ENCODE measurements around the gene KIAA1217.

Gene KIAA1217

DNA sequence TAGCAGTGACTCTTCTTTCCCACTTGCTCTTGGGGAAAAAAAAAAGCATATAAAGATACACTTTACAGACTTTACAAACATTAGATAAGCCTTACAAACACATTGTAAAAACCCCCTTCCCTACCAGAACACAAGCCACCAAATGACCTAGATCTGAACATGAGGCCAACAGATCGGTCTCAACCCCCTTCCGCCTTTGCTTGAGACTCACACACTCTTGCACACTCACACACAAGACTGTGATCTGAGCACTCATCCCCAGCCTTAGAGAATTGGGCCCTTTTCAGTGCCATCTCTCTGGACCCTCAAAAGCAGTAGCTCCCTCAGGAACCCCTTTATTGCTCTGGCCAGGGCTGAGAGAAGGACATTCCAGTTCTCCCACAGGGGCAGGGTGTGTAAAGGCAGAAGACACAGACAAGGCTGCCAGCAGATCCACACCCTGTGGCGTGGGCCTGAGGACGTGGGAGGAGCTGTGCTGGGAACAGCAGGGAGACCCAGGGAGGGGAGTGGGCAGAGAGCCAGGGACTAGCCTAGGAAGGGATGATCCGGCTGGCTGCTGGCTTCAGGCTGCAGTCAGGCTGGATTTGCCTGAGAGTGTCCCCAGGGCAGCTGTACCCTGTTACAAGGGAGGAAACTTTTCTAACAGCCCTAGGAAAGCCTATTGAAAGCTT is 206.7 kb downstream of the KIAA1217 start:
- TF ChIP-seq, protein P1, sequence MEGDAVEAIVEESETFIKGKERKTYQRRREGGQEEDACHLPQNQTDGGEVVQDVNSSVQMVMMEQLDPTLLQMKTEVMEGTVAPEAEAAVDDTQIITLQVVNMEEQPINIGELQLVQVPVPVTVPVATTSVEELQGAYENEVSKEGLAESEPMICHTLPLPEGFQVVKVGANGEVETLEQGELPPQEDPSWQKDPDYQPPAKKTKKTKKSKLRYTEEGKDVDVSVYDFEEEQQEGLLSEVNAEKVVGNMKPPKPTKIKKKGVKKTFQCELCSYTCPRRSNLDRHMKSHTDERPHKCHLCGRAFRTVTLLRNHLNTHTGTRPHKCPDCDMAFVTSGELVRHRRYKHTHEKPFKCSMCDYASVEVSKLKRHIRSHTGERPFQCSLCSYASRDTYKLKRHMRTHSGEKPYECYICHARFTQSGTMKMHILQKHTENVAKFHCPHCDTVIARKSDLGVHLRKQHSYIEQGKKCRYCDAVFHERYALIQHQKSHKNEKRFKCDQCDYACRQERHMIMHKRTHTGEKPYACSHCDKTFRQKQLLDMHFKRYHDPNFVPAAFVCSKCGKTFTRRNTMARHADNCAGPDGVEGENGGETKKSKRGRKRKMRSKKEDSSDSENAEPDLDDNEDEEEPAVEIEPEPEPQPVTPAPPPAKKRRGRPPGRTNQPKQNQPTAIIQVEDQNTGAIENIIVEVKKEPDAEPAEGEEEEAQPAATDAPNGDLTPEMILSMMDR (conservative IDR thresholded peaks at IDR 0.05; ENCODE audit: low read length) = no peak
- no peak for TF ChIP-seq EZH2phosphoT487 (IDR thresholded peaks at IDR 0.05; ENCODE audit: borderline replicate concordance)

DNA sequence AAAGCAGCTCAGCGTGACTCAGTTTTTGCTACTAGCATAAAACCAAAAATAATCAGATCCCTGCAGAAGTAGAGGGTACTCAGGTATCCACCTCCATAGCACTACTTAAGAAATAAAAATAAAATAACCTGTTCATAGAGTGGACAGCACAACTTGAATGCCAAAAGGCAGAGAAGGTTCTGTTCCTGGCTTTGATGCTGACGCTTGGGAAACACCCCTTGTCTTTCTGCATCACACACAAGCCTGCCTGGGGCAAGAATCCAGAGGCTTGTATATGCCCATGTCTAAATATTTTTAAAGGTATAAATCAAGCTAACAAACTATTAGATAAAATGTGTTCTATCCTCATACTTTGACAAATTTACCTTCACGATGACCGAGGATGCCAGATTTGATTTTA is 207.3 kb downstream of the KIAA1217 start:
- Histone ChIP-seq H3F3A (ENCODE audit: low read depth) (no peaks in the 10 kb centered on the region), H2AFZ (ENCODE audit: low read length) (no peak overlapping the region), H3K4me3 (ENCODE audit: low read length, poor library complexity, severe bottlenecking) (no peak overlapping the region), H3K79me2 (ENCODE audit: insufficient read depth, low read length) (no peaks in the 10 kb centered on the region), H3K9ac (ENCODE audit: low read depth, low read length, poor library complexity, severe bottlenecking) (no peak overlapping the region), H3K4me2 (ENCODE audit: low read depth, low read length, poor library complexity, severe bottlenecking) (no peak overlapping the region), H3K27me3 (ENCODE audit: insufficient read depth, low read length, poor library complexity, severe bottlenecking) (no peaks in the 10 kb centered on the region), H3K4me1 (ENCODE audit: insufficient read depth, low read length, poor library complexity, severe bottlenecking) (peaks cover 9% of the 10 kb centered on the region), H3K9me3 (ENCODE audit: insufficient read depth, low read depth, low read length) (peaks cover 7% of the 10 kb centered on the region; the same call in 1 of the 2 replicates), H4K20me1 (ENCODE audit: insufficient read depth, low read length, poor library complexity, severe bottlenecking) (no peaks in the 10 kb centered on the region), H3K36me3 (ENCODE audit: insufficient read depth, low read length) (no peaks in the 10 kb centered on the region), H3K9me2 (replicated peaks; ENCODE audit: low read depth, low read length) (no peaks in the 10 kb centered on the region)
- no peak for TF ChIP-seq EZH2phosphoT487 (IDR thresholded peaks at IDR 0.05; ENCODE audit: borderline replicate concordance)
- TF ChIP-seq, protein P1 (conservative IDR thresholded peaks at IDR 0.05; ENCODE audit: low read length) = no peak

More for the DNA sequence above, 206.7 kb downstream of the KIAA1217 start:
- H3K4me2 ChIP-seq (ENCODE audit: low read depth, low read length, poor library complexity, severe bottlenecking) = no peak overlapping the region
- H4K20me1 ChIP-seq (ENCODE audit: insufficient read depth, low read length, poor library complexity, severe bottlenecking) = no peaks in the 10 kb centered on the region
- no peak overlapping the region for H3K9ac ChIP-seq (ENCODE audit: low read depth, low read length, poor library complexity, severe bottlenecking)
- H3K9me2 ChIP-seq (replicated peaks; ENCODE audit: low read depth, low read length) = no peaks in the 10 kb centered on the region
- peaks cover 7% of the 10 kb centered on the region; the same call in 1 of the 2 replicates for H3K9me3 ChIP-seq (ENCODE audit: insufficient read depth, low read depth, low read length)
- H3K36me3 ChIP-seq (ENCODE audit: insufficient read depth, low read length) = no peaks in the 10 kb centered on the region
- H3K79me2 ChIP-seq (ENCODE audit: insufficient read depth, low read length) = no peaks in the 10 kb centered on the region
- no peak overlapping the region for H3K4me3 ChIP-seq (ENCODE audit: low read length, poor library complexity, severe bottlenecking)
- no peaks in the 10 kb centered on the region for H3K27me3 ChIP-seq (ENCODE audit: insufficient read depth, low read length, poor library complexity, severe bottlenecking)
- no peaks in the 10 kb centered on the region for H3F3A ChIP-seq (ENCODE audit: low read depth)
- no peak overlapping the region for H2AFZ ChIP-seq (ENCODE audit: low read length)
- H3K4me1 ChIP-seq (ENCODE audit: insufficient read depth, low read length, poor library complexity, severe bottlenecking) = peaks cover 9% of the 10 kb centered on the region

DNA sequence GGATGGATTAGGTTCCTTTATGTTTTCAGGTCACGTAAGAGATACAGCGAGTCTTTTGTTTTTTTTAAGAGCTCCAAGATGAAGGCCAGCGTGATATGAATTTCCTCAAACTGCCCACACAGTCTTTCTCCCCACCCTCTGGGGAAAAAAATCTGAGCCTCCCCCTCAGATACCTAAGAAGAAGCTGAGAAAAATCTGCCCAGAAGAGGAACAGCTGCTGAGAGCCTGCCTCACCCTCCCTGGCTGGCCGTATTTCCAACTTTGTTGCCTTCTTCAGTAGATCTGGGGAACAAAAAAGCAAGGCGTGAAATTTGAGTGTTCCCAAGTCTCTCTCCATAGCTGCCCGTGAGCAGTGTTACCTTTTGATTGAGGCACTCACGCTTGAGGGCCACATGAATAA is 208.1 kb downstream of the KIAA1217 start:
- Histone ChIP-seq H3K4me2 (ENCODE audit: low read depth, low read length, poor library complexity, severe bottlenecking) (no peak overlapping the region), H3K9ac (ENCODE audit: low read depth, low read length, poor library complexity, severe bottlenecking) (no peak overlapping the region), H3K4me1 (ENCODE audit: insufficient read depth, low read length, poor library complexity, severe bottlenecking) (peaks cover 9% of the 10 kb centered on the region), H3K4me3 (ENCODE audit: low read length, poor library complexity, severe bottlenecking) (no peak overlapping the region), H3K9me3 (ENCODE audit: insufficient read depth, low read depth, low read length) (peaks cover 7% of the 10 kb centered on the region; the same call in 1 of the 2 replicates), H4K20me1 (ENCODE audit: insufficient read depth, low read length, poor library complexity, severe bottlenecking) (no peaks in the 10 kb centered on the region), H3F3A (ENCODE audit: low read depth) (no peaks in the 10 kb centered on the region), H3K9me2 (replicated peaks; ENCODE audit: low read depth, low read length) (no peaks in the 10 kb centered on the region), H3K36me3 (ENCODE audit: insufficient read depth, low read length) (no peaks in the 10 kb centered on the region), H2AFZ (ENCODE audit: low read length) (no peak overlapping the region), H3K79me2 (ENCODE audit: insufficient read depth, low read length) (no peaks in the 10 kb centered on the region), H3K27me3 (ENCODE audit: insufficient read depth, low read length, poor library complexity, severe bottlenecking) (no peaks in the 10 kb centered on the region)
- TF ChIP-seq EZH2phosphoT487 (IDR thresholded peaks at IDR 0.05; ENCODE audit: borderline replicate concordance) = no peak
- TF ChIP-seq, protein P1 (conservative IDR thresholded peaks at IDR 0.05; ENCODE audit: low read length) = no peak
